RWPE2 (cell line): Measurements from ENCODE around the gene PCSK6.

ENCODE experiments used
- ATAC-seq: fragments of 200-7000 bp; cut with Tn5 transposase; 3 replicates; pipeline ENCODE4 v1.9.1; 2021; ENCODE audit warnings: low read depth
- DNase-seq: peaks from one replicate; pipeline ENCODE4 v3.0.0-alpha.2; 2020; ENCODE audit warnings: low spot score
- H3K27ac ChIP-seq: fragments of 450-650 bp; 2 replicates; pipeline ENCODE4 v1.5.1; 2017; ENCODE audit warnings: mild to moderate bottlenecking; ENCODE audit not compliant: poor library complexity, severe bottlenecking
- H3K27me3 ChIP-seq: fragments of 250-450 bp; sonication (Bioruptor Pico); 2 replicates; pipeline ENCODE4 v1.5.1; 2021; ENCODE audit warnings: mild to moderate bottlenecking, moderate library complexity; ENCODE audit not compliant: insufficient read depth, poor library complexity, severe bottlenecking
- H3K36me3 ChIP-seq: fragments of 250-450 bp; sonication (Bioruptor Pico); 2 replicates; pipeline ENCODE4 v1.5.1; 2020; ENCODE audit warnings: low read depth, mild to moderate bottlenecking, moderate library complexity
- H3K4me1 ChIP-seq: fragments of 250-450 bp; sonication (Bioruptor Pico); 2 replicates; pipeline ENCODE4 v1.5.1; 2021; ENCODE audit warnings: mild to moderate bottlenecking, moderate library complexity; ENCODE audit not compliant: insufficient read depth, poor library complexity, severe bottlenecking
- H3K4me3 ChIP-seq: fragments of 250-450 bp; sonication (Bioruptor Pico); 2 replicates; pipeline ENCODE4 v1.5.1; 2021; ENCODE audit warnings: mild to moderate bottlenecking, moderate library complexity; ENCODE audit not compliant: severe bottlenecking
- H3K9me3 ChIP-seq: fragments of 250-450 bp; sonication (Bioruptor Pico); 2 replicates; pipeline ENCODE4 v1.5.1; 2021; ENCODE audit warnings: mild to moderate bottlenecking, moderate library complexity; ENCODE audit not compliant: severe bottlenecking
- CTCF ChIP-seq: fragments of 450-650 bp; IDR thresholded peaks from one replicate; pipeline ENCODE4 v1.5.1; 2017; ENCODE audit warnings: mild to moderate bottlenecking, moderate library complexity; ENCODE audit not compliant: poor library complexity, severe bottlenecking

Gene PCSK6

GRCh38 chr15:101258238-101259144, 231.0 kb downstream of the PCSK6 start:
- Histone ChIP-seq H3K36me3 (no peaks in the 10 kb centered on the region), H3K9me3 (no peaks in the 10 kb centered on the region), H3K4me3 (no peak overlapping the region), H3K27ac (no peak overlapping the region), H3K27me3 (no peaks in the 10 kb centered on the region), H3K4me1 (no peaks in the 10 kb centered on the region)
- ATAC-seq (peak; percentile 70), DNase-seq (no peak)
- TF ChIP-seq CTCF: peak; percentile 99

- Histone ChIP-seq H3K27me3 (no peaks in the 10 kb centered on the region), H3K9me3 (no peaks in the 10 kb centered on the region), H3K36me3 (no peaks in the 10 kb centered on the region), H3K4me3 (no peak overlapping the region), H3K4me1 (no peaks in the 10 kb centered on the region), H3K27ac (no peak overlapping the region)
- ATAC-seq: no peak
- no peak for DNase-seq
- peak; percentile 24 for TF ChIP-seq CTCF
These were observed 232.8 kb downstream of the PCSK6 start for GRCh38 chr15:101256757-101257156.

- H3K9me3 ChIP-seq: no peaks in the 10 kb centered on the region
- TF ChIP-seq CTCF: no peak
- DNase-seq (no peak), ATAC-seq (no peak)
- H3K4me3 ChIP-seq: no peak overlapping the region
- no peak overlapping the region for H3K27ac ChIP-seq
- no peaks in the 10 kb centered on the region for H3K36me3 ChIP-seq
- no peaks in the 10 kb centered on the region for H3K27me3 ChIP-seq
- H3K4me1 ChIP-seq: no peaks in the 10 kb centered on the region
These were observed 233.8 kb downstream of the PCSK6 start for GRCh38 chr15:101255615-101256241.

GRCh38 chr15:101255051-101255395, 234.5 kb downstream of the PCSK6 start:
- H3K9me3 ChIP-seq: no peaks in the 10 kb centered on the region
- ATAC-seq: no peak

More at GRCh38 chr15:101255051-101255395, 234.5 kb downstream of the PCSK6 start:
- H3K27ac ChIP-seq: no peak overlapping the region
- H3K4me1 ChIP-seq: peaks cover under 1% of the 10 kb centered on the region
- TF ChIP-seq CTCF: no peak
- no peaks in the 10 kb centered on the region for H3K27me3 ChIP-seq
- no peak for DNase-seq
- no peak overlapping the region for H3K4me3 ChIP-seq
- H3K36me3 ChIP-seq: no peaks in the 10 kb centered on the region
